Measurements from ENCODE around the gene MPP2.
A peak's percentile ranks its signal among the peaks of the same experiment; 100 is the strongest.
"Not testable (repeated sequence)": the region's sequence is repeated elsewhere in the genome, so short reads cannot be mapped to it uniquely, and the experiment has no call there.

The MPP2 gene

GRCh38 chr17:43842975-43843325, 64.4 kb downstream of the MPP2 start:
- DNase-seq = no peak

DNA sequence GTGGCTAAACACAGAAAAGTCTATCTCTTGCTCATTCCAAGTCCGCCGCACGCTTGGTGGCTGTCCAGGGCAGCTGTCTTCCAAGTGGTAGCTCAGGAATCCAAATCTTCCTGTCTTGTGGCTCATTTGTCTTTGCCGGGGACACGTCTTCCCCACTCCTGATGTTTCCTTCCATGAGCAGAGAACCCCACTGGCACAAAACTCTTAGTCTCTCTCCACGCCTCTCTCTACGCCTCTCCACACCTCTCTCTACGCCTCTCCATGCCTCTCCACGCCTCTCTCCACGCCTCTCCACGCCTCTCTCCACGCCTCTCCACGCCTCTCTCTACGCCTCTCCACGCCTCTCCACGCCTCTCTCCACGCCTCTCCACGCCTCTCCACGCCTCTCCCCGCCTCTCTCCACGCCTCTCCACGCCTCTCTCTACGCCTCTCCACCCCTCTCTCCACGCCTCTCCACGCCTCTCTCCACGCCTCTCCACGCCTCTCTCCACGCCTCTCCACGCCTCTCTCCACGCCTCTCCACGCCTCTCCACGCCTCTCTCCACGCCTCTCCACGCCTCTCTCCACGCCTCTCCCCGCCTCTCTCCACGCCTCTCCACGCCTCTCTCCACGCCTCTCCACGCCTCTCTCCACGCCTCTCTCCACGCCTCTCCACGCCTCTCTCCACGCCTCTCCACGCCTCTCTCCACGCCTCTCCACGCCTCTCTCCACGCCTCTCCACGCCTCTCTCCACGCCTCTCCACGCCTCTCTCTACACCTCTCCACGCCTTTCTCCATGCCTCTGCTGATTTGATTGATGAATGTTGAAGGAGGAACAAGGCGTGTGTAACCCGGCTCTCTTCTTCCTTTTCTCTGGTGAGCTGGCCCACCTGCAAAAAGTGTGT, 65.0 kb downstream of the MPP2 start:
- DNase-seq = not testable (repeated sequence)

DNA sequence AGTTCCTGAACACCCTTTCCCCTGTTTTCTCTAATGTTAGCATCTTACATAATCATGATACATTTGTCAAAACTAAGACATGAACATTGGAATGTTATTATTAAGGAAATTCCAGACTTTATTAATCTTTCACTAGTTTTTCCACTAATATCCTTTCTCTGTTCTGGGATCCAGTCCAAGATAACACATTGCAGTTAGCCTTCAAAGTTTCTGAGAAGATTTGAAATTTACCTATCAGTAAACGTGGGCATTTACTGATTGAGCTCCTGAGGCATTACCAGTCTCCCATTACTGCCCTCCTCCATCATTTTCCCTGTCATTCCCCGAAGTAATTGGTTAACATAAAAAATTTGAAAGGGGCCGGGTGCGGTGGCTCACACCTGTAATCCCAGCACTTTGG, 66.1 kb downstream of the MPP2 start:
- no peak for DNase-seq

- no peak for DNase-seq
These were observed 66.5 kb downstream of the MPP2 start for GRCh38 chr17:43840814-43841213.

DNA sequence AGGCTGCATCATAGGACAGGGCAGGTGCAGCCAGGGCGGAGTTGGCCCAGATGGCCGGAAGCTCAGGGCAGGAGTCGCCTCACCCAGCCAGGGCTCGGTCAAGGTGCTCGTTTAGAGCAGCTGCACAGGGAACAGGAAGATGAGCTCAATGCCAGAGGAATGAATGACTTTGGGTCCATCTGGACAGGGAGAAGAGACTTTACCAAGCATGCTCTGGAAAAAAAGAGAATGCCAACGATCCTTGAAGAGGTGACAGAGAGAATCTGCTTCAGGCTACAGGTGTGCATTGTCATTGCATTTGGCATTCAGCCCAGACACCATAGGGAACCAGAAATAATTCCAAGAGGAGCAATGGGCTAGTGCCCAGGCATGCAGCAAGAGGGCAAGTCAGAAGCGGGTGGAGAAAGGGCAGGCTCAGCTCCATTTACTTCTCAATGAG, 67.6 kb downstream of the MPP2 start:
- peak; percentile 91 for DNase-seq

GRCh38 chr17:43834106-43834505, 73.2 kb downstream of the MPP2 start:
- no peak for DNase-seq

GRCh38 chr17:43832976-43833829, 74.1 kb downstream of the MPP2 start, which contains the start of gene MPP3:
Gene MPP3 (minus strand): TSS chr17:43833146. CDS start chr17:43831906, 1,240 bp downstream.
- DNase-seq = peak; percentile 49

- peak; percentile 19 for DNase-seq
These were observed 75.0 kb downstream of the MPP2 start for GRCh38 chr17:43832168-43832975.

DNA sequence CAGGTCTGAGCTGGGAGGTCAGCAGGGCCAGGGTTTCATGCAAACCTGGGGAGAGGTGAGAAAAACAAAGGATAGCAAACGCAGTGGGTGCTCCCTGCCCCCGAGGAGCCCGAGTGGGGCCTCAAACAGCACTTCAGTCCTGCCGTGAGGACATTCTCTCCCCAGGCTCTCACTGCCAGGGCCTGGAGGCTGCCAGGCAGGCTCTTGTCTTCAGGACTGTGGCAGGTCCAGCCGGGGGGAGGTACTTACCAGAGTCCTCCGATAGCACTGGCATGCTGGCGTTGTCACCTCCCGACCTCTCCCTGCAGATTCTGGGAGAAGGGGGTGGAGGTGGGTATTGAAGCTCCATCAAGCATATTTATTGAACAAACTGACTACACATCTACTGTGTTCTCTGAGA, 75.7 kb downstream of the MPP2 start:
- no peak for DNase-seq

DNA sequence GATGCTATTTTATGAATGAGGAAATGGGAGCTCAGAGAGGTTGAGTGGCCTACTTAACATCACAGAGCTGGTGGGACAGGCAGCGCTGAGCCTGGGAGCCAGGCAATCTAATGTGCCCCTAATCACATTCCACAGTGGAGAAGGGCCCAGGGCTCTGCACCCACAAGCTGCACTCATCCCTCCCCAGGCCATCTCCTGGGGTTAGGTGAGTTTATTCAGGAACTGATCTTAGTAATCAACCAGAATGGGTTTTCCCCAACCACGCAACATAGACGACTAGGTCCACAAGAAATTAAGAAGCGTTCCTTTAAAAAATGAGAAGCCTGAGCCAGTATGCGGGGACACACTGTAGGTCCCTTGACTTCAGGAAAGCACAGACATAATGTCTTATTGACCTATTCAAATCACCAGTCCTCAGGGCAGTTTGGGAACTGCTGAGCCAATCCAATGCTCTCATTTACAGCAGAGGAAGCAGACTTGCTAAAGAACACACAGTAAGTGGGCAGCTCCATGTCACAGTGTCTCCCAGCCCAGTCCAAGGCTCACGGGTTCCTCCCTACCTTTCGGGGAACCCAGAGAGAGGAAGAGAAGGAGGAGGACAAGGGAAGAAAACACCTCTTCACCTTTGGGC, 76.7 kb downstream of the MPP2 start:
- DNase-seq = no peak

- DNase-seq = no peak
These were observed 77.6 kb downstream of the MPP2 start for GRCh38 chr17:43829738-43830137.

DNA sequence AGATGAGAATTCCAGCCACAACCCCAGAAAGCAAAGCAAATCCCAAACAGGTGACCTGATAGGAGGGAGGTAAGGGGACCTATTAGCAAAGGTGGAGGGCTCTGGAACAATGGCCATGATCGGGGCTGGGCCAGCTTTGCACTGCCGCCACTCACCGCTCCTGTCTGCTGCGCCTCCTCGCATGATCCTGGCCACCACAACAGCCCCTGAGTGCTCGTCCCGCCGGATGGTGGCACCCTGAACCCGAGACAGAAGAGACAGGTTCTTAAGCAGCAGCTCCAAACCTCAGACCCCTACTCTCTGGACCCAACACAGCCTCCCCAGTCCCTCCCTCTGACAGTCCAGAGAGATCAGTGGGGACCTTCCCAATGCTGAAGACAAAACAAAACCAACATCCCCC, 79.7 kb downstream of the MPP2 start:
- no peak for DNase-seq

DNA sequence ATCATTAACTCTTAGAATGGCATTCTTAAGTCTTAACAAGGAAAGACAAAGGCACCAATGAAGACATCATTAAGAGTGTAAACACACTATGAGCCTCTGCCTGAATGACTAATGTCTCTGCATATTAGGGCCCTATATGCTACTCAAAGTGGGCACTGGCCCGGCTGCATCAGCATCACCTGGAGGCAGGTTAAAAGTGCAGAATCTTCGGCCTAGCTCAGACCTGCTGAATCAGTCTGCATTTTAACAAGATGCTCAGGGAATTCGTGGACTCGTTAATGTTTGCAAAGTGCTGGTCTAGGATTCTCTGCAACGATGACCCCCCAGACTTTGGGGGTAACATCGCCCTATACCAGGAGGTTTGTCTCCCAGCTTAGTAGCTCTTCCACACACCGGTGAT, 81.1 kb downstream of the MPP2 start:
- no peak for DNase-seq

DNA sequence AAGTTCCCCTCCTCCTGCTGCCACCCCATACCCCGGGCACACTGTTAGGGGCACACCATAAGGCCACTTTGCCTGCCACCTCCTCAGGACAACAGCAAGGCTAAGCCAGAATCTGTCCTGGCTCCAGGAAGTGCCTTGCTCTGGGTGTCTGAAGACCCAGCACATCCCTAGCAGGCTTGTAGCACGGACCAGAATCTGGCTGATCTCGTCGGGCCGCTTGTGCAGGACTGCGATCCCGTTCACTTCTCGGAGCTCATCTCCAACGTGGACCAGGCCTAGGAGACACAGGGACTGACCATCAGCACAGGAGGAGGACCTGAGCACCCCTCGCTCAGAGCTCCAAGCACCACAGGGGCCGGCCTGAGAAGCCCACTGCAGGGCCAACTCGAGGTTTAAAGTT, 81.8 kb downstream of the MPP2 start:
- no peak for DNase-seq
